HG02763 (cell line): ENCODE results near the gene IL4R.
"Not testable (repeated sequence)": the region's sequence is repeated elsewhere in the genome, so short reads cannot be mapped to it uniquely, and the experiment has no call there.

Source experiments
- ATAC-seq: cut with Tn5 transposase; IDR thresholded peaks from one replicate; pipeline ENCODE4 v1.9.1; 2021; ENCODE audit warnings: mild to moderate bottlenecking, moderate library complexity; ENCODE audit not compliant: unreplicated experiment

The IL4R gene

DNA sequence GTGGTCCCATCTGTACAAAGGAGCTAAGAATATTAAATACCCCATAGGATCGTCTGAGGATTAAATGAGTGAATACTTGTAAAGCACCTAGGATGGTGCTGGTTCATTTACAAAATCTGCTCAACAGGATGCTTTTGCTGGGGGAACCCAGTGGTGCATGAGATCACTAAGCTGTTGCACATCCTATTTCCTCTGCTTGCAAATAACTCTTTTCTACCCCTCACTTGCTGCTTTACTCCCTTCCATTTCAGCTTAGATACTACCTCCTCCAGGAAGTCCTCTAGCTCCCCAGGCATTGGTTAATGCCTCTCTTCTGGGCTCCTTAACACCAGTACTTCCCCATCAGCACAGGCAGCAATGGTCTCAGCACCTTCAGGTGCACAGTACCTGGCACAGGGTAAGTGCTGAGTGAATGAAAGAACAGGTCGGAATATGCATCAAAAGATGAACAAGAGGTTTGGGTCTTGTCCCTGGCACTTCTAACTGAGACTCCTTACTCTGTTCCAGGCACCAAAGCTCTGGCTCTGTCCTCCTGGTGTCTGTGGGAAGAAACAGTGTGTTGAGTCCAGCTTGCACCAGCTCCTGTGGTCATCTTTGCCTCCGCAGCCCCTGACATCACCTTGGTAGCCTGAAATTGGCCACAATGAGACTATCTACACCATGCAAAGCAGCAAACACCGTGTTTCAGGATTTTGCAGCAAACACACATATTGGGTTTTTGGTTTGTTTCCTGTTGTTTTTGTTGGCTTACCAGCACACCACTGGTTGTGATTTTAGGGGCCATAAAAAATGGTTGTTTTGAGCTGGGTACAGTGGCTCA, 64.1 kb downstream of the IL4R start:
- ATAC-seq = no peak

- no peak for ATAC-seq
These were observed 65.2 kb downstream of the IL4R start for GRCh38 chr16:27378871-27379481.

- ATAC-seq = no peak
These were observed 66.1 kb downstream of the IL4R start for GRCh38 chr16:27379919-27380318.

DNA sequence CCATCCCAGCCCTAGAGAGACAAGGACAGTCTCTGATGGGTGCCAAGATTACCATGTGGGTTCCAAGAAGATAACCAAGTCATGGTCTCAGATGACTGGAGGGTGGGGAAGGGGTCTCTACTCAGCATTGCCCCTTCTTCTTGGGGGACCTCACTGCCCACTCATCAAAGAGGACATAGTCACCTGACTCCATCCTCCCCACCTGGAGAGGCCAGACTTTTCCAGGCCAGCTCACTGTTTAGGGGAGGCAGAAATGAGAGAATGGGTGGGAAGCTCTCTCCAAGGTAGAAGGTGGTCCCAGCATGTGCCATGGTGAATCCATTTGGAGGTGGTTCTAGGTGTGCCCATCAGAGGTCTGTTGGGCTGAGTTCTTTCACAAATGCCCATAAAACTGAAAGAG, 67.5 kb downstream of the IL4R start:
- no peak for ATAC-seq

DNA sequence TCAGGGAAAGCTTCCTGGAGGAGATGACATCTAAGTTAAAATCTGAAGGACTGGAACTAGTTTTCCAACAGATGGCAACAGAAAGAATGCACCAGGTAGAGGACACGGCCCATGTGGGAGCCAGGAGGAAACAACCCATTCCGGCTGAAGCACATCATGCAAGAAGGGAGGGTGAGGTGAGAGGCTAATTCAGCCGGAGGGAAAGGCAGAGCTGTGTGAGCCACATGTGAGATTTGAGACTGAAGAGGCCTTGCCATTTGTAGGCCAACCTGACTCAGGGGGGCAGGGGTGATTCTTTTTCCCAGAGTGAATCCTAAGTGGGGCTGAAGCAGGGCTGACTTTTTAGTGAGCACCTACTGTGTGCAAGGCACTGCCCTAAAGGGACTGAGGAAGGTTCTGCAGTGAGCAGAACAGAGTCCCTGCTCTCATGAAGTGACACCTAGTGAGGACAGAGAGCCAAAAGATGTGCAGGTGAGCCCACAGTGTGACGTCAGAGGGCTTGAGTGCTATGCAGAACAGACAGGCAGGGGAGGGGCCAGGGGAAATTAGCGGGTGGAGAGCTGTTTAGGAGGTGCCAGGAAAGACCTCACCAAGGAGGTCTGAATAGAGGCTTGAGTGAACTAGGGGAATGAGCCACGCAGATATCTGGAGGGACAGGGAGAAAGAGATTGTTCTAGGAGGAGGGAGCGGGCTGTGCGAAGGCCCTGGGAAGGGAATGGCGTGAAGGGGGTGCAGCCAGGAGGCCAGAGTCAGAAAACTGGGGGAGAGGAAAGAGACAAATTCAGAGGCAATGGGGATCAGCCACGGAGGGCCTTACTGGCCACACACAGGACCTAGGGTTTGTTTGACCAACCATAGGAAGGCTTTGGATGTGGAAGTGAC, 68.4 kb downstream of the IL4R start:
- no peak for ATAC-seq

DNA sequence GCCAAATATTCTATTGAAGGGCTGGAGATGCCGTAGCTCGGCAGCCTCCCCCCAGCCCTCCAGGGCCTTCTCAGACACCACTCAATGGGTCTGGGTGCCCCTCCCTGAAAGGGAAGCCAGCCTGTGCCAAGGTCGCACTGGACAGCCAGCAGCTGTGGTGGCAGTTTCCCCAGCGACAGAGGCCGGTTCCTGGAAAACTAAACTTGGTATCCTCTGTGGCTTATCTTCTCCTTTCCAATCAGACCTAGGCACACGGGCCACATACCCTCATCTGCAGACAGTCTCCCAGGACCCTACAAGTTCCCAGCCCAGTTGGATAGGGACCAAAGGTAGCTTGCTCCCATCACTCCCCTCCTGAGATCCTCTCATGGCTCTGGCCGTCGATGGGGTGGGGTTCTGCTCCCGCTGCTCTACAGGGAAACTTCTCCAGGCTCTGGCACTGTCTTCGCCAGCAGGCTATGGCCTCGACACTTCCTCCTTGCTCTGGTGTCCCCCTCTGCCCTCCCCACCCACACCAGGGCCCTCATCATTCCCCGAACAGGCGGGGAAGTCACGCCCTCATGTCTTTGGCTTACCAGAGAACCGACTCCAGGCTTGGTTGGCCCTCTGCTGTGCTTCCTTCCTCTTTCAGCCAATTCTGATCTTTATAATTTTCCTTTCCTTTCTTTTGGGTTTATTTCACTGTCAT, 69.9 kb downstream of the IL4R start:
- ATAC-seq = no peak

- no peak for ATAC-seq
These were observed 70.7 kb downstream of the IL4R start for GRCh38 chr16:27384425-27384824.

GRCh38 chr16:27385398-27385797, 71.6 kb downstream of the IL4R start:
- no peak for ATAC-seq

DNA sequence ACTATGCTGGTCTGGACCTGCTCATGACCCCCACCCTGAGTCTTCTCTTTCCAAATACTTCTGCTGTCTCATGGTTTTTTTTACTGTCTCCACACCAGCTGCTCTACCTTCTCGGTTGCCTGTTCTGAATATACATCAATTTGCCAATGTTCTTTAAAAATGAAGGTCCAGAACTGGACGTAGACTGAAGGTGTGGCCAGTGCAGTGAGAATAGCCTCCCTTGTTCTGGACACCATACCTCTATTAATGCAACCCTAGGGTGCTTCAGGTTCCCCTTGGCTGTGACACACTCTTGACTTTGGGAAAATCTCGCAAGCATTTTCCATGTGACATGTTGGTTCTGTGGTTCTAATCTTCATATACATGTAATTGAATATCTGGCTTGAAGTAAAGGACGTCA, 72.9 kb downstream of the IL4R start:
- ATAC-seq = no peak

GRCh38 chr16:27387724-27388123, 74.0 kb downstream of the IL4R start:
- peak; percentile 57 for ATAC-seq

- ATAC-seq = no peak
These were observed 75.6 kb downstream of the IL4R start for GRCh38 chr16:27389272-27389961.

DNA sequence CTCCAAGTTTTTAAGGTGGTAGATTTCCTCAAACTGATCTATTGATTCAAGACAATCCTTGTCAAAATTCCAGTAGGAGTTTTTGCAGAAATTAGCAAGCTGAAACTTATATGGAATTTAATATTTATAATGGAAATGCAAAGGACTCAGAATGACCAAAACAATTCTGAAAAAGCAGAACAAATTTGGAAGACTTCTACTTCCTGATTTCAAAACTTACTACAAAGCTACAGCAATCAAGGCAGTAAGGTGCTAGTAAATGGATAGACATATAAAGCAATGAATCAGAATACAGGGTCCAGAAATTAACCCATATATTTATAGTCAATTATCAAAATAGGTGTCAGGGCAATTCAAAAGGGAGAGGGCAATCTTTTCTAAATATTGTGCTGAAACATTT, 76.4 kb downstream of the IL4R start:
- no peak for ATAC-seq

- ATAC-seq = no peak
These were observed 78.9 kb downstream of the IL4R start for GRCh38 chr16:27392671-27393070.

DNA sequence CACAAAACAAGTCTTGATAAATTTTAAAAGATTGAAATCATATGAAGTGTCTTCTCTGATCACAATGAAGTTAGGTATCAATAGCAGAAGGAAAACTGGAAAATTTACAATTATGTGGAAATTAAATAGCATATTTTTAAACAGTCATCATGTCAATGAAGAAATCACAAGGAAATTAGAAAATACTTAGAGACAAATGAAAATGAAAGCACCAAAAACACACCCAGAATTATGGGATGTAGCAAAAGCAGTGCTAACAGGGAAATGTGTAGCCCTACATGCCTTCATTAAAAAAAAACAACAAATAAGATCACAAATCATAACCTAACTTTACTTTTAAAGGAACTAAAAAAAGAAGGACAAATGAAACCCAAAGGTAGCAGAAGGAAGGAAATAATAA, 80.7 kb downstream of the IL4R start:
- no peak for ATAC-seq

DNA sequence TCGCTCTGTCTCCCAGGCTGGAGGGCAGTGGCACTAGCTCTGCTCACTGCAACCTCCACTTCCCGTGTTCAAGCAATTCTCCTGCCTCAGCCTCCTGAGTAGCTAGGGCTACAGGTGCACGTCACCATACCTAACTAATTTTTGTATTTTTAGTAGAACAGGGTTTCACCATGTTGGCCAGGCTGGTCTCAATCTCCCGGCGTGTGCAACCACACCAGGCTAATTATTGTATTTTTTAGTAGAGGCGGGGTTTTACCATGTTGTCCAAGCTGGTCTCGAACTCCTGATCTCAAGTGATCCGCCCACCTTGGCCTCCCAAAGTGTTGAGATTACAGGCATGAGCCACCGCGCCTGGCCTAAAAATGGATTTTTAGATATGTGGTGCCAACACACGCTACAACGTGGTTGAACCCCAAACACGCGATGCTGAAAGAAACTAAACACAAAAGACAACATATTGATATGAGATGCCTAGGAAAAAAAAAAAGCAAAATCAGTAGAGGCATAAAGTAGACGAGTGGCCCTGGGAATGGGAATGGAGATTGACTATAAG, 84.6 kb downstream of the IL4R start:
- ATAC-seq = not testable (repeated sequence)

GRCh38 chr16:27398894-27399853, 85.4 kb downstream of the IL4R start:
- ATAC-seq = no peak

DNA sequence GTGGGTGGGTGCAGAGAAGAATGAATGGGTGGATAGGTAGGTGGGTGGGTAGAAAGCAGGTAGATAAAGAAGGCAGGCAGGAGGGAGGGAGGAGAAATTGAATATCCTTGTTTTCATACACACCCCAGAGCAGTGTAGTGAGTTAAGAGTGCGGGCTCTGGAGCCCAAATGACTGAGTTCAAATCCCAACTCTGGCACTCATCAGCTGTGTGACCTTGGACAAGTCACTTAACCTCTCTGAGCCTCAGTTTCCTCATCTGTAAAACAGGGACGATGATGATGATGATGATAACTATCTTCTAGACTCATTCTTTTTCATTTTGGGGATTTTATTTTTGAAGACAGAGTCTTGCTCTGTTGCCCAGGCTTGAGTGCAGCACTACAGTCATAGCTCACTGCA, 86.2 kb downstream of the IL4R start:
- no peak for ATAC-seq

DNA sequence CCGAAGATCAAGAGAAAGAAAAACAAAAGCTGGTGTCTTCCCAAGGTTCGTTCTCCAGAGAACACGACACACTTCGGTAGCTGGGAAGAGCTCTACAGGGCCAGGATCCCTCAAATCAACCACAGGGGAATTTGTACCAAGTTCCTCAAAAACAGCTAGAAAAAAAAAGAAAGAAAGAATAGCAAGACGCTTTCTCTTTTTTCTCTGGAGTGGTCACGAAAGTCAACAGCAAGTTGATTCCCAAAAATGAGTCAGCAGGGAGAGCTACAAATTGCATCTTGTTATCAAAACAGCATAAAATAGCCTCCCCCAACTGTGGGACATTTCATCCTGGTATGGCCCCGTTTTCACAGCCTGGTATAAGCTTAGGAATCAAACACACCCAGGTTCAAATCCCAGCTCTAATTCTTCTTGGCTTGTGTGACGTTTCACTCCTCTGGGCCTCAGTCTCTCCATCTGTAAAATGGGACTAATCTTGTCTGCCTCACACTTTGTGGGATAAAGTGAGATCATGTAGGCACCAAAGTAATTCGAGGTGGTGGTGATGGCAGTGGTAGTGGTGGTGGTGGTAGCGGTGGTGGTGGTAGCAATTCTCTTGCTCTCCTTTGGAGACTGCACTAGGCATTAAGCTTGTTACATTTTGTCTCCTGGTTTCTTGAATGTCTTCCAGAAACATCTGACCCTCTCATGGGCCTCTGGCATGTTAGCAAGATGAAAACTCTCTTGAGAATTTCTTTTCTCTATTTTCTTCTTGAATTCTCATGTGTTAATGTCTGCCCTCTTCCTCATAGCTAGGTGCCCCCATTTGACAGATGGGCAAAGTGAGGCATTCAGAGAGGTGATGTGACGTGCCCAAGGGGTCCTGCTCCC, 87.2 kb downstream of the IL4R start:
- ATAC-seq = no peak
